SK-N-MC (cell line): ENCODE data around the gene TES.

Source experiments
- DNase-seq: peaks from one replicate; pipeline ENCODE4 v3.0.0-alpha.2; 2011; ENCODE audit warnings: low read depth, low spot score
- H3K27ac ChIP-seq: fragments of 200-600 bp; sonication (generic); 2 replicates; pipeline ENCODE4 v1.5.1; 2016; ENCODE audit warnings: mixed run types
- H3K36me3 ChIP-seq: fragments of 200-600 bp; sonication (generic); 2 replicates; pipeline ENCODE4 v1.6.1; 2017; ENCODE audit warnings: antibody characterized with exemption, low read length, mixed read lengths; ENCODE audit not compliant: insufficient read depth
- H3K4me3 ChIP-seq: fragments of 200-600 bp; sonication (generic); 2 replicates; pipeline ENCODE4 v1.5.1; 2016
- H3K9ac ChIP-seq: fragments of 200-600 bp; sonication (generic); 2 replicates; pipeline ENCODE4 v1.8.0; 2017; ENCODE audit warnings: mixed run types, mixed read lengths; ENCODE audit not compliant: insufficient read length
- H3K9me3 ChIP-seq: fragments of 200-600 bp; sonication (generic); 2 replicates; pipeline ENCODE4 v1.6.1; 2017; ENCODE audit warnings: low read depth, mild to moderate bottlenecking, antibody characterized with exemption, low read length, moderate library complexity, mixed read lengths
- EZH2 ChIP-seq: fragments of 200-600 bp; sonication (generic); IDR thresholded peaks from one replicate; pipeline ENCODE4 v1.6.1; 2017; ENCODE audit warnings: antibody characterized with exemption
- FOXP2 ChIP-seq: optimal IDR thresholded peaks from 2 replicates; pipeline ENCODE3; 2011; ENCODE audit warnings: mild to moderate bottlenecking, moderate library complexity; ENCODE audit not compliant: insufficient read depth; ENCODE audit errors: extremely low read length, control extremely low read depth
- POLR2AphosphoS5 ChIP-seq: IDR thresholded peaks from 2 replicates; pipeline ENCODE4 v1.6.1; 2012; ENCODE audit warnings: mild to moderate bottlenecking, low read depth, low read length, borderline replicate concordance

TES gene

GRCh38 chr7:116271161-116271913 is 61.0 kb downstream of the TES start:
- TF ChIP-seq EZH2 (no peak), FOXP2 (no peak), POLR2AphosphoS5 (no peak)
- peak overlapping the region; percentile 43 for H3K9ac ChIP-seq
- no peak for DNase-seq
- H3K27ac ChIP-seq: peak overlapping the region; percentile 68
- peak overlapping the region; percentile 16; the same call in 1 of the 2 replicates for H3K4me3 ChIP-seq
- H3K9me3 ChIP-seq: no peaks in the 10 kb centered on the region
- no peaks in the 10 kb centered on the region for H3K36me3 ChIP-seq

GRCh38 chr7:116271963-116272886 is 61.9 kb downstream of the TES start:
- Histone ChIP-seq H3K9ac (no peak overlapping the region), H3K4me3 (no peak overlapping the region), H3K27ac (peak overlapping the region; percentile 68; the same call in 1 of the 2 replicates), H3K36me3 (no peaks in the 10 kb centered on the region), H3K9me3 (no peaks in the 10 kb centered on the region; the same call in 1 of the 2 replicates)
- TF ChIP-seq FOXP2: no peak
- no peak for TF ChIP-seq EZH2
- no peak for TF ChIP-seq POLR2AphosphoS5
- no peak for DNase-seq

GRCh38 chr7:116273283-116273917 is 63.1 kb downstream of the TES start:
- no peaks in the 10 kb centered on the region; the same call in 1 of the 2 replicates for H3K9me3 ChIP-seq
- TF ChIP-seq POLR2AphosphoS5 (no peak), EZH2 (no peak), FOXP2 (no peak)
- H3K4me3 ChIP-seq: no peak overlapping the region
- no peak overlapping the region for H3K9ac ChIP-seq
- H3K27ac ChIP-seq: no peak overlapping the region
- H3K36me3 ChIP-seq: no peaks in the 10 kb centered on the region
- DNase-seq: no peak

- no peak overlapping the region for H3K4me3 ChIP-seq
- H3K27ac ChIP-seq: no peak overlapping the region
Measured at GRCh38 chr7:116273918-116274301, 63.6 kb downstream of the TES start.

GRCh38 chr7:116277070-116277469 is 66.7 kb downstream of the TES start:
- no peaks in the 10 kb centered on the region for H3K36me3 ChIP-seq
- no peak overlapping the region for H3K9ac ChIP-seq
- TF ChIP-seq FOXP2: no peak
- H3K4me3 ChIP-seq: no peak overlapping the region
- no peak for DNase-seq
- H3K27ac ChIP-seq: no peak overlapping the region
- no peaks in the 10 kb centered on the region; the same call in 1 of the 2 replicates for H3K9me3 ChIP-seq

More at GRCh38 chr7:116273918-116274301, 63.6 kb downstream of the TES start:
- no peak for TF ChIP-seq POLR2AphosphoS5
- no peak for TF ChIP-seq FOXP2
- no peak for TF ChIP-seq EZH2
- no peaks in the 10 kb centered on the region for H3K36me3 ChIP-seq
- H3K9ac ChIP-seq: no peak overlapping the region
- DNase-seq: no peak
- no peaks in the 10 kb centered on the region; the same call in 1 of the 2 replicates for H3K9me3 ChIP-seq

GRCh38 chr7:116279217-116279616 is 68.9 kb downstream of the TES start:
- Histone ChIP-seq H3K4me3 (0 out of 2 replicates have a peak overlapping the region, but pooled peaks have one; percentile 12), H3K27ac (peak overlapping the region; percentile 51; the same call in 1 of the 2 replicates), H3K9me3 (no peaks in the 10 kb centered on the region; the same call in 1 of the 2 replicates), H3K9ac (no peak overlapping the region), H3K36me3 (no peaks in the 10 kb centered on the region)
- DNase-seq: no peak
- no peak for TF ChIP-seq FOXP2
- TF ChIP-seq POLR2AphosphoS5: no peak
- TF ChIP-seq EZH2: no peak

- no peak for TF ChIP-seq FOXP2
- H3K9ac ChIP-seq: no peak overlapping the region
- no peak overlapping the region for H3K4me3 ChIP-seq
- no peak for DNase-seq
- H3K36me3 ChIP-seq: no peaks in the 10 kb centered on the region
- H3K27ac ChIP-seq: no peak overlapping the region
- H3K9me3 ChIP-seq: no peaks in the 10 kb centered on the region; the same call in 1 of the 2 replicates
Measured at GRCh38 chr7:116280803-116281202, 70.5 kb downstream of the TES start.

- H3K27ac ChIP-seq: no peak overlapping the region
- H3K9ac ChIP-seq: no peak overlapping the region
- H3K36me3 ChIP-seq: no peaks in the 10 kb centered on the region
- no peak for TF ChIP-seq POLR2AphosphoS5
- no peak for TF ChIP-seq FOXP2
- no peak for TF ChIP-seq EZH2
- DNase-seq: no peak
- H3K4me3 ChIP-seq: no peak overlapping the region
- no peaks in the 10 kb centered on the region for H3K9me3 ChIP-seq
Measured at GRCh38 chr7:116283595-116284204, 73.4 kb downstream of the TES start.
